TTC549 (cell line): ENCODE results near the gene DAB2IP.
"Not testable (repeated sequence)": the region's sequence is repeated elsewhere in the genome, so short reads cannot be mapped to it uniquely, and the experiment has no call there.

Experiments used
- FAIRE-seq: peaks from 2 replicates; lab custom pipeline; 2012; peaks lifted over from hg19 to GRCh38; lab: Jason Lieb, UNC

Gene DAB2IP

GRCh38 chr9:121794334-121794733 is 142.9 kb downstream of the DAB2IP start:
- FAIRE-seq = not testable (repeated sequence)

- FAIRE-seq = no peak
These were observed 145.6 kb downstream of the DAB2IP start for GRCh38 chr9:121797081-121797480.

- no peak for FAIRE-seq
These were observed 147.5 kb downstream of the DAB2IP start for GRCh38 chr9:121798941-121799340.

- no peak for FAIRE-seq
These were observed 148.9 kb downstream of the DAB2IP start for GRCh38 chr9:121800376-121800775.

- no peak for FAIRE-seq
These were observed 150.1 kb downstream of the DAB2IP start for GRCh38 chr9:121801579-121801978.

GRCh38 chr9:121802753-121803152 is 151.3 kb downstream of the DAB2IP start:
- no peak for FAIRE-seq

GRCh38 chr9:121807069-121807822 is 155.8 kb downstream of the DAB2IP start:
- no peak for FAIRE-seq

- no peak for FAIRE-seq
These were observed 156.4 kb downstream of the DAB2IP start for GRCh38 chr9:121807823-121808278.

GRCh38 chr9:121808781-121809180 is 157.3 kb downstream of the DAB2IP start:
- FAIRE-seq = no peak

GRCh38 chr9:121809356-121810050 is 158.1 kb downstream of the DAB2IP start:
- no peak for FAIRE-seq

- FAIRE-seq = no peak
These were observed 159.1 kb downstream of the DAB2IP start for GRCh38 chr9:121810489-121810888.

GRCh38 chr9:121811140-121811539 is 159.7 kb downstream of the DAB2IP start:
- no peak for FAIRE-seq

- no peak for FAIRE-seq
These were observed 160.3 kb downstream of the DAB2IP start for GRCh38 chr9:121811751-121812150.

- FAIRE-seq = no peak
These were observed 160.8 kb downstream of the DAB2IP start for GRCh38 chr9:121812159-121812735.

- FAIRE-seq = no peak
These were observed 162.2 kb downstream of the DAB2IP start for GRCh38 chr9:121813519-121814210.

GRCh38 chr9:121814594-121814993 is 163.2 kb downstream of the DAB2IP start:
- FAIRE-seq = no peak

- FAIRE-seq = no peak
These were observed 163.7 kb downstream of the DAB2IP start for GRCh38 chr9:121815084-121815483.

- FAIRE-seq = no peak
These were observed 164.4 kb downstream of the DAB2IP start for GRCh38 chr9:121815546-121816448.

GRCh38 chr9:121816449-121816817 is 165.0 kb downstream of the DAB2IP start:
- no peak for FAIRE-seq

GRCh38 chr9:121816845-121817450 is 165.5 kb downstream of the DAB2IP start:
- no peak for FAIRE-seq

- FAIRE-seq = no peak
These were observed 166.0 kb downstream of the DAB2IP start for GRCh38 chr9:121817476-121817875.
